NCI-H2029 treated with DMSO at 0.1 percent for 48 hours (cell line): Measurements from ENCODE around the gene GFRA1.

ENCODE experiments used
- DNase-seq: peaks from one replicate; lab custom pipeline; 2025; lab: John Stamatoyannopoulos, UW

The GFRA1 gene

GRCh38 chr10:116241085-116241484 is 31.9 kb downstream of the GFRA1 start:
- no peak for DNase-seq

- DNase-seq: no peak
Measured at GRCh38 chr10:116240157-116240950, 32.7 kb downstream of the GFRA1 start.

DNA sequence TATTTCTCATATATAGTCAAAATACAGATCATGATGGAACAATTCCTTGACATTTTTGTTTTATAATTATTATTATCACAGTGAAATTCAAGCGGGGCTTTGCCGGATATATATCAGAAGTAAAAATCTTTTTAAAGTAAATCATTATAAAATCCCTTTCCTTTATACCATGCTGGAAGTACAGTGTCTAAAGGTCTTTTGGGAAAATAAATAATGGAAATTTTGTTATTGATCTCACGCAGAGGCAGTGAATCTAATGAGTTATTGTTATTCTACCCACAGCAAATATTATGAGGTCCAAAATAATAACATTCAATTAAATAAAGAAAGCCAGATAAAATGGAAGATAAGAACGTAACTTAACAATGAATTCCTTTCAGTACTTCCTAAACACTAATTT is 33.8 kb downstream of the GFRA1 start:
- no peak for DNase-seq

- DNase-seq: no peak
Measured at GRCh38 chr10:116237970-116238369, 35.0 kb downstream of the GFRA1 start.

- DNase-seq: no peak
Measured at GRCh38 chr10:116237260-116237659, 35.7 kb downstream of the GFRA1 start.

GRCh38 chr10:116233230-116233629 is 39.8 kb downstream of the GFRA1 start:
- DNase-seq: no peak

DNA sequence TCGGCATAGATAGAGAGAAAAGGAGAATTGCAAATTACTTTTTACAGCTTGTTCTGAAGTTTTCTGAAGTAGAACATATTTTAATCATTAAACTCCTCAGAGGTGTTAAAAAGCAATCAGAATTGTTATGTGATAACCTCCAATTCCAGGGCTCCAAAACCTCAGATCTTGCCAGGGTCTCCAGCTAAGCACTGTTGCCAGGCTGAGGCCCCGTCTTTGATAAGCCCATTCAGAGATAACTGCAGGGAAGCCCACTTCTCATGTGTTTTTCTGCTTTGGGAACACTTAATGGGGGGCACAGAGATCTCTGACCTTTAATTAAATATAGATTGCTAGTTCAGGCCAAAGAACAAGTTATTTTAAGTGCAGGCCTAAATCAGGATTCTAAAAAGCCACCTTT is 40.4 kb downstream of the GFRA1 start:
- DNase-seq: no peak

- DNase-seq: no peak
Measured at GRCh38 chr10:116226766-116227165, 46.2 kb downstream of the GFRA1 start.

GRCh38 chr10:116226053-116226452 is 47.0 kb downstream of the GFRA1 start:
- no peak for DNase-seq

GRCh38 chr10:116223289-116223688 is 49.7 kb downstream of the GFRA1 start:
- DNase-seq: no peak

- no peak for DNase-seq
Measured at GRCh38 chr10:116221053-116221452, 52.0 kb downstream of the GFRA1 start.

- DNase-seq: no peak
Measured at GRCh38 chr10:116216676-116217075, 56.3 kb downstream of the GFRA1 start.

GRCh38 chr10:116215651-116216050 is 57.4 kb downstream of the GFRA1 start:
- DNase-seq: no peak

- no peak for DNase-seq
Measured at GRCh38 chr10:116211682-116212081, 61.3 kb downstream of the GFRA1 start.

- DNase-seq: no peak
Measured at GRCh38 chr10:116210588-116211346, 62.2 kb downstream of the GFRA1 start.

GRCh38 chr10:116209781-116210180 is 63.2 kb downstream of the GFRA1 start:
- no peak for DNase-seq

DNA sequence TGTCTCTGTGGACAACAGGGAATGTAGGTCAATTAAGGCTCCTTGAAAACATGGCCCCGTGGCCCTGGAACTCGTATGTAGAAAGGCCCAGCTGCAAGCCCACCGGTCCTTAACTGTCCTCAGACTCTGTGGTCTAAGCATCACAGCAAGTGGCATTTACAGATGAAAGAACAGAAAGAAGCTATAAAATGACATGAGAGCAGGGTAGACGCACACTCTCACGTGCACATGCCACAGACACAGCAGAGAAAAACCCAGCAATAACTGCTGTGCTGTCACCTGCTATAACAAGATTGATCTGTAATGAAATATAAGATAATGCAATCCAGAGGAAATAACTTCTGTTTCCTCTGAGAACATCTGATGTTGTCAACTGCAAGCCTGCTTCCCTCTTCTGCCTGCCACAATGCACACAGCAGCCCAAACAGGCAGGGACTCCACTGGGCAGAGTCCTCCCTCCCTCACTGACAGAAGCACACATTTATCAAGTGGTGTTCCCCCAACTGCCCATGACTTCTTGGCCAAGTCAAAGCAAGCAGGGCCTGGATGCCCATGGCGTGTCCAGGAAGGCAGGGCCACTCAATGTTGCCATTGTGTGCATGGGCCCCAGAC is 63.9 kb downstream of the GFRA1 start:
- DNase-seq: no peak

DNA sequence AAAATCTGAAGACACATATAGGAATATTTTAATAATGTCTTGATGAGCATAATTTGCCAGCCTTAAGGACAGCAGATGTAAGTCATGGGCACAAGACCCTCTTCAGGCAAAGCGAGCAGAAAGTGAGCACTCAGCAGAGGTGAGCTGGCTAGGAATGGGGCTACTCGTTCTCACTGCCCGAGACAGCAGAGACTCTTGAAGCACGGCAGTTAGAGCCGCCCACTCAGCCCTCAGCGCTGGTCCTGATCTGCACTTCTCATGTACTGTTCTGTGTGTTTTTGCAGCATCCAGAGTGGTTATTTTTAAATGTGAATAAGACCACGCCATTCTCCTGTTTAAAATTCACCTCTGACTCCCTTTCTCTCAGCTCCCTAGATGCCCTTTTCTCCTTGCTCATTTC is 65.3 kb downstream of the GFRA1 start:
- no peak for DNase-seq

DNA sequence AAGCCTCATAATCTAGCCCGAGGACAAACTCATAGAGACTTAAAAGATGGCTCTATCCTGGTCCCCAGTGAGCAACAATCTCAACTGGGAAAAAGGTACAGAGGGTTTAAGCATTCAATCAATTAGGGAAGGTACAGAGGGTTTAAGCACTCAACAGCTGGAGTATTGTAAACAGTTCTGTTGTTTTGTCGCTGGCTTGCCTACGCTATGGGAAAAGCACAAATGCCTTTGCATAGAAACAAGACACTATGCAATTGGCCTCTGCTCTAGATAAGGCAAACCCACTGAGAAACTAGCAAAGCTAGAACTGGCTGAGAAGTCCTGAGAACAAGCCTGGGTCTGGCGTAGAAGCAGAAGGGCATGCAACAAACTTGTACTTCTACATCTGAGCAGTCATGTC is 69.3 kb downstream of the GFRA1 start:
- no peak for DNase-seq

GRCh38 chr10:116201670-116202430 is 71.2 kb downstream of the GFRA1 start:
- DNase-seq: no peak

DNA sequence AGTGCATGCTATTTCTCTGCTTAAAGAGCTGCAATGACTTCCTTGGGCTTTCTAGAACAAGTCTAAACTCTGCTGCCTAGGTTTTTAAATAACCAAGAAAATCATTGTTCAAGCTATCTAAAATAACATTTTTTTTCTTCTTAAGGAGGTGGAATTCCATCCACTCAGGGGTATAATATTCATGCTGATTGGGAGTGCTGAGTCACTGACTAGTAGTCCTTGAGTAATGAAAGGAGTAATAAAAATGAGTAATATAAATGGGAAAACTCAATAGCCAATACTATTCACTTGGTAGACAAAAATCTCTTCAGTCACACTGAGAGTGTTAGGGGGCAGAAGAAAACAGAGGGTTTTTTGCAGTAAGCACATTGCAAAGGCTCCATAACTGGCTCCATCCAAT is 72.0 kb downstream of the GFRA1 start:
- no peak for DNase-seq

GRCh38 chr10:116198676-116199035 is 74.3 kb downstream of the GFRA1 start:
- DNase-seq: no peak
